A549 treated with AZD9567 at 1 μM for 4 hours (cell line): Measurements from ENCODE around the gene PLEKHA7. TPM values are rescaled to one million over a fixed set of nuclear protein-coding genes. Genes with fewer than 3 reads are reported as not detected.

Source experiments
- total RNA-seq: library from RNA; stranded (reverse); fragments of 200-300 nt; extraction: Qiagen RNA extraction; gene quantifications from 5 replicates; pipeline ENCODE4 v1.2.3, GENCODE V29; 2022; ENCODE audit not compliant: insufficient read depth

Gene PLEKHA7
- total RNA-seq = 34.4 to 42.5 TPM (median 41.0 TPM) in 5 replicates

GRCh38 chr11:17014321-17014832 is at the start of gene PLEKHA7:
TSS of gene PLEKHA7 (minus strand) at chr11:17014414. CDS start at chr11:17014401, 13 bp downstream.

GRCh38 chr11:16738193-16738946 is 275.8 kb downstream of the PLEKHA7 start, which contains the start of gene C11orf58:
TSS of gene C11orf58 (plus strand) at chr11:16738647. CDS start at chr11:16738779, 132 bp downstream.

Other genes starting within 250 kb of the PLEKHA7 start
- gene RPS13, start 63.3 kb upstream of the PLEKHA7 start, total RNA-seq = 1,564 to 1,839 TPM (median 1,603 TPM) in 5 replicates
- 8.7 to 17.0 TPM (median 15.5 TPM) in 5 replicates for gene PIK3C2A, start 193.6 kb upstream of the PLEKHA7 start, total RNA-seq